ENCODE data around the gene RAB10.

GRCh38 chr2:26017464-26018183 is 16.3 kb upstream of the RAB10 start:
- TF ChIP-seq CTCF (IDR thresholded peaks at IDR 0.05), result no peak
- TF ChIP-seq POLR2A (IDR thresholded peaks at IDR 0.05), result no peak
